ENCODE measurements around the gene URI1.

GRCh38 chr19:30056580-30056979 is 114.5 kb downstream of the URI1 start:
- TF ChIP-seq POLR2A (IDR thresholded peaks at IDR 0.05) (no peak), CTCF (IDR thresholded peaks at IDR 0.05) (no peak)

Measured in thyroid gland (tissue), 4 donors.